Measurements from ENCODE around the gene ABCF2.
A peak's percentile ranks its signal among the peaks of the same experiment; 100 is the strongest.

ABCF2 gene

GRCh38 chr7:151225948-151226510, 976 bp downstream of the ABCF2 start:
- DNase-seq (ENCODE audit: low spot score): no peak

GRCh38 chr7:151223728-151224127, 3.3 kb downstream of the ABCF2 start:
- no peak for DNase-seq (ENCODE audit: low spot score)

- no peak for DNase-seq (ENCODE audit: low spot score)
These were observed 8.8 kb downstream of the ABCF2 start for GRCh38 chr7:151218170-151218569.

DNA sequence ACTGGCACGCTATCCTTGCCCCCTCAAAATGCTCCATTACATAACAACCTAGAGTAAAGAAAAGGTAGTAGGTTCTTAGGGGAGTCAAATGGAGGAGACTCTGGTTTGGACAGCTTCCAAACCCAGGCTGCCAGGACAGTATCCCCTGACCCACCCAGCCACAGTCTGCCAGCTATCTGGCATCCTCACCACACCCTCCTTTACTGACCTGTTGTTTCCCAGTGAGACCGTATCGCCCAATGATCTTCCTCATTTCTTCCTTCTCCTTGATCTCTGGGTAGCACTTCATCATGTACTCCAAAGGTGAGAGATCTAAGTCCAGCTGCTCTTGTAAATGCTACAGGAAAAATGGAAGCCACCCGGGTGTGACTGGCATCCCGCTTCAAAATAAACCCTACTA, 11.6 kb downstream of the ABCF2 start:
- DNase-seq (ENCODE audit: low spot score): no peak

GRCh38 chr7:151213826-151214225, 13.2 kb downstream of the ABCF2 start:
- no peak for DNase-seq (ENCODE audit: low spot score)

DNA sequence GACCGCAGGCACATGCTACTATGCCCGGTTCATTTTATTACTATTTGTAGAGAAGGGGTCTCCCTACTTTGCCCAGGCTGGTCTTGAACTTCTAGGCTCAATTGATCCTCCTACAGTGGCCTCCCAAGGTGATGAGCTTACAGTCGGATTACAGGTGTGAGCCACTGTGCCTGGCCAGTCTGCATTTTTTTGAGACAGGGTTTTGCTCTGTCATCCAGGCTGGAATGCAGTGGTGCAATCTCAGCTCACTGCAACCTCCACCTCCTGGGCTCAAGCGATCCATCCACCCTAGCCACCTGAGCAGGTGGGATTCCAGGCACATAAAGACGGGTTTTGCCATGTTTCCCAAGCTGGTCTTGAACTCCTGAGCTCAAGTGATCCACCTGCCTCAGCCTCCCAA, 14.4 kb downstream of the ABCF2 start:
- no peak for DNase-seq (ENCODE audit: low spot score)

DNA sequence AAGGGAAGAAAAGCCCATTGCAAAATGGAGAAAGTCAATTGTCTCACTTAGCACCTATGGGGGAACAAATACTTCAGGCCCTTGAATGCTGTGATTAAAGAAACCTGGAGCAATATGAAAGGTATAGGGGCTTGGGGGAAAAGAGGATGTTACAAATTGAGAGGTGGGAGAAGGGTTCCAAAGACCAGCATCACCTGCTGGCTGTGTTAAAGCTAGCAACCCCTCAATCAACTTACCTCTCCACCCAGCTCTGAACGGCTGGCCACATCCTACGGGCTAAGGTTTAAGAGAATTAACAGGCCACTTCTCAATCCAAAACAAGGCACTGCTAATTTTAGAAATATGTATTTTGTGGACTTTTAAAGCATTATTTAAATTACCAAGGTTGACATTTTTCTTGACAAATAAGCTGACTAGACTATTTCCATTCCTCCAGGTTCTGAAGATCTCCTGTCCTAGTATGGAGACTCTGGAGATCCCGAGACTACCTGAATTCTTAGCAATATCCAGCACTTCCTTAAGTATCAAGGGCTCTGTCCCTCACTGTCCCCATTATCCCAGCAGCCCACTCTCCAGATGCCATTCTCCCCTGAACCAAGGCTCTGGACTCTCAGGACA, 15.7 kb downstream of the ABCF2 start:
- DNase-seq (ENCODE audit: low spot score): no peak

- no peak for DNase-seq (ENCODE audit: low spot score)
These were observed 16.7 kb downstream of the ABCF2 start, which contains the start of gene H2BK1 for GRCh38 chr7:151210087-151210854. Gene H2BK1, minus strand, starts transcription at chr7:151210488. Its CDS starts 170 bp downstream, at chr7:151210318.

- no peak for DNase-seq (ENCODE audit: low spot score)
These were observed 17.4 kb downstream of the ABCF2 start for GRCh38 chr7:151209588-151209987.

DNA sequence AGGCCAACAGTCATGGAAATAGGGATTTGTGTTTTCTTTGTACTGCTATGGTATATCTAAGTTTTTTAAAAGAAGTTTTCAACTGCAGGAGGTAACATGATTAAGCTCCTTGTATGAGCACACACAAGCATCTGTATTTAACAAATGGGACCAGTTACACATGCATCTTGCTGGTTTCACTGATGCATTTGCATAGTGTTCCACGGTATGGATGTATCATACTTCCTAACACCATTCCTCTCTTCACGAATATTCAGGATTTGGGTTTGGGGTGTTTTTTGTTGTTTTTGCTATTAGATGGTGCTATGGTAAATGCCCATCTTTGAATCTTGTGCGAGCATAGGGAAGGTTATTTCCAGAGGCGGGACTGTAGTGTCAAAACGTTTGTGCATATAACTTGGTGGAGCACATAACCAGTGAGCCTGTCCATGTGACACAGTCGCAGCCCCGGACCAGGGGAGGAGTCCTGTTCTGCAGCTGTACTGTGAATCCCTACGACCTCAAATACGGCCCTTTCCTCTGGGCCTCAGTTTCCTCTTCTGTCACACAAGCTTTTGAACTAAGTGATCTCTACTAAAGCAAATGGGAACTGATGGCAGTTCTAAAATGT, 18.6 kb downstream of the ABCF2 start:
- DNase-seq (ENCODE audit: low spot score): no peak

- DNase-seq (ENCODE audit: low spot score): no peak
These were observed 19.2 kb downstream of the ABCF2 start for GRCh38 chr7:151207804-151208203.

GRCh38 chr7:151207315-151207714, 19.7 kb downstream of the ABCF2 start:
- no peak for DNase-seq (ENCODE audit: low spot score)

- DNase-seq (ENCODE audit: low spot score): peak; percentile 39
These were observed 20.1 kb downstream of the ABCF2 start for GRCh38 chr7:151206914-151207313.

- no peak for DNase-seq (ENCODE audit: low spot score)
These were observed 21.3 kb downstream of the ABCF2 start for GRCh38 chr7:151205730-151206129.

GRCh38 chr7:151204383-151205032, 22.5 kb downstream of the ABCF2 start:
- DNase-seq (ENCODE audit: low spot score): no peak

DNA sequence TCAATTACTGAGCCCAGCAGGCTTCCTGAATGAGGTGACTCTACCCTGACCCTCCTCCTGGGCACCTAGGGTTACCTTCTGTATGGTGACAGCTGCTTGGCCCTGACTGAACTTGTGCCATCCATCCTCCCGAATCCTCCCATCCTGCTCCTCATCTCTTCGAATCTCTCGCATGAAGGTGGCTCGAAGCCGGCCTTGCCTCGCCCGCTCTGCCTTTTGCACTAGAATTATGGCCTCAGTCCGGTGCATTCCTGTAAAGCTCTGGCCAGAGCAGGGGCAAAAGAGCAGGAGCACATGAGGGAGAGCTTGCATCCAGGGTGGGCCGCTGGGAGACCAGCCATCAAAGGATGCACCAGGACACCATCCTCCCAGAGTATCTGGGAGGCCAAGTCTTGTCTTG, 24.2 kb downstream of the ABCF2 start:
- no peak for DNase-seq (ENCODE audit: low spot score)

- DNase-seq (ENCODE audit: low spot score): no peak
These were observed 25.3 kb downstream of the ABCF2 start for GRCh38 chr7:151201751-151202150.

GRCh38 chr7:151201344-151201743, 25.7 kb downstream of the ABCF2 start:
- DNase-seq (ENCODE audit: low spot score): no peak

DNA sequence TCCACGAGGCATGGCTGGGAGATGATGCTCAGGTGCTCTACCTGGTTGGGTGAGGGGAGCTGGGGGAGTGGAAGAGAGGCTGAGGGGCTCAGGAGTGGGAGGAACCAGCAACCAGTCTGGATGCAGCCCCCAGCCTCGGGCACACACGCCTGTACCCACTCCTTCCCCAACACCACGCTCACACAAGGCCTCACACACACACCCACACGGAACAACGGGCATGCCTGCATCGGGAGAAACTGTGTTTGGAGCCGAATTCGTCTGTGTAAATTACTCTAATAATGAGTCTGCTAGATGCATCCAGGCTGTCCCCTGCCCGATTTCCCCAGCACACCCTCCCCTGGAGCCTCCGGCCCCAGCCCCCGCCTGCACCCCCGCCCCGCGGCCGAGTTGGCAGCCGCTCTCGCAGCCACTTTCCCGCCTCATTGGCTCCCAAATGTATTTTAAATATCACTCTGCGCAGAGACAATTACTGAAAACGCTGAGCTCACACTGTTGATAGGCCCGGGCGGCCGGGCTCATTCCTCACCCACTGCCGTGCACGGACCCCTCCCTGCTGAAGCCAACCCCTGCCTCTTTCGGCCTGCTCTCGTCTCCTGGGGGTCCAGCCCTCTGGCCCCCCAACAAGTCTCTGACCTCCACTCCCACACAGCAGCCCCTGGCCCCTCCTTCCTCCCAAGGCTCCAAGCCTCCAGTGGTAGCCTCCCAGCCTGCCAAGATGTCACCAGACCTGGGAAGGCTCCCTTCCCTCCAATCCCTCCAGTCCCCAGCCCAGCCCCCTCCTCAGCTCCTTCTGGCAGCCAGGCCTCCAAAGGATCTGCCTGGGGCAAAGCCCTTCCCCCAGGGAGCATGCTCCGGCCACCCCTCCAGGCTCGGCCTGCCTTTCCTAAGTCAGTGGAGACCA, 27.8 kb downstream of the ABCF2 start:
- no peak for DNase-seq (ENCODE audit: low spot score)

- DNase-seq (ENCODE audit: low spot score): no peak
These were observed 29.1 kb downstream of the ABCF2 start for GRCh38 chr7:151197932-151198331.

All from CD4-positive, alpha-beta T cell treated with Interleukin-6 at 100 ng/mL for 8 hours (primary cell).